Measurements from ENCODE around the gene LNX2. TPM values are rescaled to one million over a fixed set of nuclear protein-coding genes. Genes with fewer than 3 reads are reported as not detected.

The LNX2 gene
- total RNA-seq, 2 experiments from 2014 or later = 8.0 to 8.1 TPM

DNA sequence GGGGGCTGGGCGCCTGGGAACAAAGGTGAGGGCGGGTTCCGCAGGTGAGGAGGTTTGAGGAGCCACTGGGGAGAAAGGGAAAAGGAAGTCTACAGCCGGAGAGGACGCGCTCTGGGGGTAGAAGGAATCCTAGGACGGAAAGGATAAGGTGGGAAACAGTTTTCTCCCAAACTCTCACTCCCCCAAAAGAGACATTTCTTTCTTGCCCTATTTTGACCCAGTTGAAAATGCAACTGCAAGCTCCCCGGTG lies 712 bp upstream of the LNX2 start:
- Mint-ChIP-seq H3K4me3 (peak overlapping the region; percentile 94), H3K27ac (peak overlapping the region; percentile 94), H3K9me3 (no peaks in the 10 kb centered on the region), H3K36me3 (ENCODE audit: low read depth) (peaks cover 37% of the 10 kb centered on the region), H3K27me3 (no peaks in the 10 kb centered on the region), H3K4me1 (peaks cover 57% of the 10 kb centered on the region)
- ChIA-PET CTCF (interaction anchor here (0.9 to 3.8 kb wide), 14 partner anchors 14 to 490 kb away, joined by 3 to 15 read pairs (median 3); partner anchors contain the start of gene MTIF3), POLR2A (interaction anchor here (0.6 to 4.6 kb wide), 23 partner anchors 10 to 517 kb away, joined by 3 to 76 read pairs (median 4); partner anchors contain the start of genes GTF3A, MTIF3, PAN3 and RPL21)
- DNase-seq = no peak

DNA sequence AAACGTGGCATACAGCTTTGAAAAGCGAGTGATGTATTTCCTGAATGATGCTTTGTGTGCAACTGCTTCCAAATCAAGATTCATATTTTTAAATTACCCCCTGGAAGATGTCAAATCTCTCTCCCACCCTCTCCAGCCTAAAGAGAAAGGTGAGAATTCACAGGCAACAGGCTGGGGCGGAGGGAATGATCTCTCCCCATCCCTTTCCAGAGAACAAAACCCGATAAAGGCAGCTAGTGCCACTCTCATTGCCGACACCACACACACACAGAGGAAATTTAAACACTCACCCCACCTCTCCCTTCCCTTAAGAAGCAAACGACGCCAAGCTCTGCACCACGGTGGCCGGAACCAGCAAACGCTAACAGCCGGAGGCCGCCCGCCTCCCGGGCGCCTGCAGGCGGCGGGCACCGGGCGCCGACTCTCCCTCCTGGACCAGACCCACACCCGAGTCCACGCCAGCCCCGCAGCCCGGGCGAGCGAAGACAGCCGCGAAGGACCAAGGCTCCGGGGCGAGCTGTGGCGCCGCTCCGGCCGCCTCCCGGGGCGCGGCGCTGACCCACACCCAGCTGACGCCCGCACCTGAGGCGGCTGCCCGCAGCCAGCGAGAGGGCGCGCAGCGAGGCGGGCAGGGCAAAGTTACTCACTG lies 477 bp downstream of the LNX2 start:
- H3K9me3 Mint-ChIP-seq = peaks cover 2% of the 10 kb centered on the region
- POLR2A ChIA-PET = interaction anchor here (1.0 to 4.6 kb wide), 21 partner anchors 9 to 1040 kb away, joined by 3 to 76 read pairs (median 5); partner anchors contain the start of genes GTF3A, MTIF3, PAN3 and RPL21
- CTCF ChIA-PET = interaction anchor here (0.9 to 3.8 kb wide), 13 partner anchors 13 to 258 kb away, joined by 3 to 15 read pairs (median 4); no protein-coding TSS in a partner anchor
- peak overlapping the region; percentile 94 for H3K4me3 Mint-ChIP-seq
- H3K4me1 Mint-ChIP-seq = peaks cover 45% of the 10 kb centered on the region
- DNase-seq = peak; percentile 53
- H3K27ac Mint-ChIP-seq = peak overlapping the region; percentile 87
- no peaks in the 10 kb centered on the region for H3K27me3 Mint-ChIP-seq
- H3K36me3 Mint-ChIP-seq (ENCODE audit: low read depth) = peaks cover 34% of the 10 kb centered on the region

DNA sequence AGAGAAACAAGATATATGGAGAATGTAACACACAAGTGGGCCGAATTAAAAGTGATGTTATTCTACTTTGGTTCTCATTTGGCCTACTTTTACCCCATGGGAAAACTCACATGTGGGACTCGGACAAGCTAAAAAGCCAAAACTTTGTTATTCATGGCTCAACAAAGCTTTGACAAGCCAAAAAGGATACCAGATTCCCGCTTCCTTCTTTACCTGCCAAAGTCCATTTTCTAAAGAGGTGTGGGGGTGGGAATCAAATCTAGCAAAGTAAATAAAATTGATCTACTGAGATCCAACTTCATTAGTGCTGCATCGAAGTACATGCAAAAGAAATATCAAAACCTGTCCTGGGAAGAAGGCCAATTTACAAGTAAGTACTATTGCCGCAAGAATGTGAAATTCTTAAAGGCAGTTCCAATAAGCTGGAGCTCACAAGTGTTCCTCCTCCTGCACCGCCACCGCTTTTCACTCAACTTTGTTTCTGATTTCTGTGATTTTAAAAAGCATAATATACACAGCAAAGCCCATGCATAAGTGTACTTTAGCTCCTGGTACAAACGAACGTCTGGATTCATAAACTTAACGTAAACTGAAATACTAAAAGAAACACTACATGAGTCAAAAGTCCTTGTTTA lies 1.1 kb downstream of the LNX2 start:
- Mint-ChIP-seq H3K27me3 (no peaks in the 10 kb centered on the region), H3K9me3 (peaks cover 6% of the 10 kb centered on the region), H3K4me1 (peaks cover 42% of the 10 kb centered on the region), H3K4me3 (peak overlapping the region; percentile 94), H3K36me3 (ENCODE audit: low read depth) (peaks cover 36% of the 10 kb centered on the region), H3K27ac (peak overlapping the region; percentile 87)
- POLR2A ChIA-PET = interaction anchor here (1.0 to 4.6 kb wide), 6 partner anchors 20 to 1040 kb away, joined by 3 to 76 read pairs (median 6); partner anchors contain the start of genes GTF3A, MTIF3 and PAN3
- CTCF ChIA-PET = interaction anchor here (1.2 to 3.8 kb wide), 5 partner anchors 20 to 257 kb away, joined by 3 to 15 read pairs (median 5); no protein-coding TSS in a partner anchor
- DNase-seq = no peak

DNA sequence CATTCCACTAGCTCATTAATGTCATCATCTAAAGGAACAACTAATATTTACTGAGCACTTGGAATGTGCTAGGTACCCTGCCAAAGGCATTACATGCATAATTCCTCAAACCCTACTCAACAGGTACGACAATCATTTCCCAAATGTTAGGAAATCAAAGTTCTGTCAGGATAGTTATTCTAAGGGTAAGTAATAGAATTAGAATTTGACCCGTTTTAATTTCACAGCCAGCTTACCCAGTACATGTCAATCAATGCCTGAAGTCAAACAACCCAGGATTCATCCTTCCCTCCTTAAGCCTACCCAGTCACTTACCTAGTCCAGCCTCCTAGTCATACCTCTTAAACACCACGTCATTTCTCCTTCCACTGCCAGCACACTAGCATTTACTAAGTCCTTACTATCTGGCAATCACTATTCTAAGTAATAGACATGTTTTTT lies 2.4 kb downstream of the LNX2 start:
- DNase-seq = no peak
- peaks cover 7% of the 10 kb centered on the region for H3K9me3 Mint-ChIP-seq
- H3K36me3 Mint-ChIP-seq (ENCODE audit: low read depth) = peaks cover 26% of the 10 kb centered on the region
- H3K27me3 Mint-ChIP-seq = no peaks in the 10 kb centered on the region
- H3K27ac Mint-ChIP-seq = no peak overlapping the region
- peaks cover 30% of the 10 kb centered on the region for H3K4me1 Mint-ChIP-seq
- CTCF ChIA-PET = interaction anchor here (0.6 to 3.8 kb wide), 3 partner anchors 130 to 256 kb away, joined by 4 to 15 read pairs (median 5); no protein-coding TSS in a partner anchor
- H3K4me3 Mint-ChIP-seq = no peak overlapping the region
- POLR2A ChIA-PET = interaction anchor here (1.1 kb wide), 1 partner anchor 191 kb away, joined by 3 read pairs; no protein-coding TSS in a partner anchor

DNA sequence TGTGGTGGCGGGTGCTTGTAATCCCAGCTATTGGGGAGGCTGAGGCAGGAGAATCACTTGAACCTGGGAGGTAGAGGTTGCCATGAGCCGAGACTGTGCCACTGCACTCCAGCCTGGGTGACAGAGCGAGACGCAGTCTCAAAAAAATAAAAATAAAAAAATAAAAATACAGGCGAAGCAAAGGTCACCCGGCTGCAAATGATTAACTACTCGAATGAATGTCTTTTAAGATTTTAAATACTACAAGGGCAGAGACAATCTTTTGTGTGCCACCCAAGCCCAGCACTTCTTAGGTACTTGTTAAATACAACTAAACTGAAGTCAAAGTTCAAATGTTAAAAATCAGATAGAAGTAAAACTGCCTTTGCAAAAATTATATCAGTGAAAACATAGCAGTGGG lies 6.7 kb downstream of the LNX2 start:
- ChIA-PET POLR2A (no interaction called here), CTCF (no interaction called here)
- Mint-ChIP-seq H3K27ac (no peak overlapping the region), H3K4me1 (peaks cover 13% of the 10 kb centered on the region), H3K27me3 (no peaks in the 10 kb centered on the region), H3K9me3 (peaks cover 7% of the 10 kb centered on the region), H3K36me3 (ENCODE audit: low read depth) (peaks cover 18% of the 10 kb centered on the region), H3K4me3 (no peak overlapping the region)
- DNase-seq = no peak

DNA sequence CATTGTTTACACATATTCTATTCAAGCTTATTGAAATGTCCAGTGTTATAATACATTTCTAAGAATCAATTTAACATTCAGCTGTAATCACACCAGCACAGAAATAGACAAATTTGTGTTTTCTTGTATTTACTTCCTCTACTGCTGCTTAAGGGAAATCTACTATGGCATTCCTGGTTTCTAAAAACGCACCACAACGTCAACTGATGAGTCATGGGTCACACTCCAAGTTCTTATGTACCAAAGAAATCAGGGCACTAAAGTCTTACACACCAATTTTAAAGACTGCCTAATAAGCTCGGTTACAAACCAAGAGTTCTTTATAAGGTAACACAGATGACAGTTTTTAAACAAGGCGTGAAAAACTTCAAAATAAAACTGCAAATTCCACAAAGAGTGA lies 13.2 kb downstream of the LNX2 start:
- ChIA-PET CTCF (no interaction called here), POLR2A (interaction anchor here (1.3 kb wide), 1 partner anchor 13 kb away, joined by 5 read pairs; the partner anchor contains the start of gene LNX2)
- Mint-ChIP-seq H3K27me3 (no peaks in the 10 kb centered on the region), H3K9me3 (no peaks in the 10 kb centered on the region), H3K4me1 (peaks cover 6% of the 10 kb centered on the region), H3K27ac (no peak overlapping the region), H3K4me3 (no peak overlapping the region), H3K36me3 (ENCODE audit: low read depth) (no peaks in the 10 kb centered on the region)
- DNase-seq = no peak

DNA sequence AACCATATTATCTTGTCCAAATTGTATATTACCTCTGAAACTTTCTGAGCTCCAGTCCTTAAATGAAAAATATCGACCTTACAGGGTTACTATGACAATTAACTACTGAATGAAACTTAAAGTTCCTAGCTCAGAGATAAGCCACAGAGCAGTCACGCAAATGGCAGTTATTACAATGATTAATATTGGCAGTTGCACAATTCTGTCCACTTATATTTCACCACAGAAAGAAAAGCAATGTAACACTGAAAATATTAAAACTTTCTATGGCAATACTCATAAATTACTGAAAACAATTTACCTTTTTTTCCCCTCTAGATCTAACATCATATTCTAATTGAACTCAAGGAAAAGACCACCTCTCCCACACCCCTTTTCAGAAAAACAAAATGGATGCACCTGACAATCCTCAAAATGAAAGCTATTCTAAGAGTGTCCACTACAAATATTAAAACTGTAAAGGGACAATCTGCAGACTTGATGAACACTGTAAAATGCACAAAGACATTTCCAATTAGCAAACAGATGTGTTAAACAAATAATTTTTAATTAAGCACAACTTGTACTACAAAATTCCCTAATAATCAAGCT lies 14.6 kb downstream of the LNX2 start:
- no peak for DNase-seq
- POLR2A ChIA-PET = no interaction called here
- Mint-ChIP-seq H3K27ac (no peak overlapping the region), H3K4me1 (peaks cover 6% of the 10 kb centered on the region), H3K36me3 (ENCODE audit: low read depth) (no peaks in the 10 kb centered on the region), H3K9me3 (no peaks in the 10 kb centered on the region), H3K27me3 (no peaks in the 10 kb centered on the region), H3K4me3 (no peak overlapping the region)
- CTCF ChIA-PET = no interaction called here

DNA sequence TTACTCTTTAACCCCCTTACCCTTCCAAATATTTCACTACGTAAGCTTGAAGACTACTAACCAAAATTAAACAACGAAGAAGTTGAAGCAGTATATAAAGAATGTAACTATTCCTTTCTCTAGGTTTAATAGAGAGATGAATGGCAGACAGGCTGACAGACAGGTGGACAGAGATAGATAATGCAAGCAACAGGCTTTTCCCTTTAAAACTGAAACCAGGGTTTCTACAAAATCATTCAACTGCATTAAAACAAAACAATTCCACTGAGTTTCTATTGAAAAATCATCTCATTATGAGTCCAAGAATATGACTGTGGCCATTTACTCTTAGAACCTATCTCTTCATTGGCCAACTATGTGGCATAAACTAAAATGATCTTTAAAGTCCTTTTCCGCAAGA lies 15.2 kb downstream of the LNX2 start:
- Mint-ChIP-seq H3K4me1 (peaks cover 6% of the 10 kb centered on the region), H3K27ac (no peak overlapping the region), H3K27me3 (no peaks in the 10 kb centered on the region), H3K36me3 (ENCODE audit: low read depth) (no peaks in the 10 kb centered on the region), H3K9me3 (no peaks in the 10 kb centered on the region), H3K4me3 (no peak overlapping the region)
- CTCF ChIA-PET = no interaction called here
- no peak for DNase-seq
- POLR2A ChIA-PET = no interaction called here

DNA sequence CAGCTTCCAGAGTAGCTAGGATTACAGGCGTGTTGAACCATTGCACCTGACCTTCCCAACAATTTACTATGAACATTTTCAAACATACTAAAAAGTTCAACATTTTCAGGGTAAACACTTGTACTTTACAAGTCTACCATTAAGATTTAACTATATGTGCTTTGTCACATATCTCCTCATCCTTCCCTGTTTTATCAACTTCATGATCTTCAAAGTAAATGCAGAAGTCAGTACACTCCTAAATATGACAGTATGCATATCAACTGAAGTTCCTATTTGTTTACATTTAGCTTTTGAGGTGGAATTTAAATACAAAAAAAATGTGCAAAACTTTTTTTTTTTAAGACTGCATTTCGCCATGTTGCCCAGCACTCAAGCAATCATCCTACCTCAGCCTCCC lies 18.5 kb downstream of the LNX2 start:
- no peak for DNase-seq
- no peak overlapping the region for H3K4me3 Mint-ChIP-seq
- POLR2A ChIA-PET = interaction anchor here (0.7 kb wide), 1 partner anchor 11 kb away, joined by 3 read pairs; no protein-coding TSS in a partner anchor
- no peaks in the 10 kb centered on the region for H3K4me1 Mint-ChIP-seq
- no peaks in the 10 kb centered on the region for H3K27me3 Mint-ChIP-seq
- CTCF ChIA-PET = no interaction called here
- no peaks in the 10 kb centered on the region for H3K9me3 Mint-ChIP-seq
- no peaks in the 10 kb centered on the region for H3K36me3 Mint-ChIP-seq (ENCODE audit: low read depth)
- H3K27ac Mint-ChIP-seq = no peak overlapping the region

DNA sequence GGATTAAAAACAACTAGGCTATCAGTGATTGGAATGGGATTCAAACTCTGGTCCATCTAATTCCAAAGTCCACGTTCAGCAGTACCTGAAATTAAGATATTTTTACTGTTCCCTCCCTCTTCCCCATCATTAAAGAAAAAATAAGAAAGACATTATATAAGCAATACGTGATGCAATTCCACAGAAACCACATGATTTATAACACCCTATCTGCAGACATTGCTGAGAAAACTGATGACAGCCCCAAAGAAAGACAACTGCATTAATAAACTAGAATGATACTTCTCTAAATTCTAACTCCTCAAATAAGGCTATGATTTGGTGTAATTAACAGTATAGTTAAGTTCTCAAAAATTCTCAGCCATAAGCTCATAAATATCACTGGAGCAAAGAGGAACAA lies 19.1 kb downstream of the LNX2 start:
- H3K36me3 Mint-ChIP-seq (ENCODE audit: low read depth) = no peaks in the 10 kb centered on the region
- no peaks in the 10 kb centered on the region for H3K27me3 Mint-ChIP-seq
- ChIA-PET POLR2A (no interaction called here), CTCF (no interaction called here)
- H3K4me1 Mint-ChIP-seq = no peaks in the 10 kb centered on the region
- no peaks in the 10 kb centered on the region for H3K9me3 Mint-ChIP-seq
- DNase-seq = no peak
- H3K4me3 Mint-ChIP-seq = no peak overlapping the region
- H3K27ac Mint-ChIP-seq = no peak overlapping the region

DNA sequence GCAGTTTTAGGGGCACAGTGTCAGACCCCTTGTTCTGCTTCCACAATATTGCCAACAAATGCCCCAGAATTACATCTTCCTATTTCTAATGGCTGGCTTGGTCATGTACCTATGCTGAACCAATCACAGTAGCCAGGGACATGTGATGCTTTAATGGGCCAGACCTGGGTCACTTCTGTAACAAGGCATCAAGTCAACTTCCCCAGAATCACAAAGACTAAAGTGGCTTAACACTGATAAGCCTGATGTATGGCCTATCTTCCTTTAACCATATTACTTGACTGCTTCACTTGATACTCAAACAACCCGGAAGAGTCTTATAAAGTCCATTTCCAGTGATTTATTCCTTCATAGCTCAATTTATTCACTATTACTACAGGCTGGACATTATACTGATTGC lies 19.6 kb downstream of the LNX2 start:
- CTCF ChIA-PET = no interaction called here
- Mint-ChIP-seq H3K27ac (no peak overlapping the region), H3K4me3 (no peak overlapping the region), H3K9me3 (no peaks in the 10 kb centered on the region), H3K36me3 (ENCODE audit: low read depth) (no peaks in the 10 kb centered on the region), H3K4me1 (no peaks in the 10 kb centered on the region), H3K27me3 (no peaks in the 10 kb centered on the region)
- DNase-seq = no peak
- POLR2A ChIA-PET = no interaction called here

DNA sequence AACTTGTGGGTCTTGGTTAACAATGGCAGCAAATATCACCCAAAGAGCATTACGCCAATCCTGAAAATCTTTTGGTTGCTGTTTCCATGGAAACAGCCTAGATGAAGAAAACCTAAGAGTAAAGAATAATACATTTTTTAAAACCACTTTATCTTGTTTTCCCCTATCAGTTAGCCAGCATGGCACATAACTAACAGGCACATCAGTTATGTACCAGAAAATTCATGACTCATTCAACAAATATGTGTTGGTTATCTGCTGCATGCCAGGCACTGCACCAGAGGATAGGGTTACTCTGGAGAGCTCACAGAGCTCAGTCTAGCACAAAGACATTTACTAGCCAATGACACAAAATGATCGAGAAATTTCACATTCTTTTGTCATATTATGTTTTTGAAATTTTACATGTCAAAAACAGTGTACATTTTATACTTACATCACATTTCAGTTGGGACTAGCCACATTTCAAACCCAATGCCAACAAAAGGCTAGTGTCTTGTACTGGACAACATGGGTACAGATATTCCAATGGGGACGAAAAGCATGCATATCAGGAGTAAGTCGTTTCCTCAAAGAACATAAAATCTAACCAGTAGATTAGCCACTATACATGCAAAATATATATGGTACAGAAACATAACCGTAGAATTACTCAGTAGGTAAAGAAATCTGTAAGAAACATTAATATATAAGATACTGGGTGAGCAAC lies 20.3 kb downstream of the LNX2 start:
- ChIA-PET CTCF (no interaction called here), POLR2A (no interaction called here)
- Mint-ChIP-seq H3K9me3 (no peaks in the 10 kb centered on the region), H3K27me3 (no peaks in the 10 kb centered on the region), H3K4me1 (no peaks in the 10 kb centered on the region), H3K4me3 (no peak overlapping the region), H3K27ac (no peak overlapping the region), H3K36me3 (ENCODE audit: low read depth) (no peaks in the 10 kb centered on the region)
- DNase-seq = no peak

DNA sequence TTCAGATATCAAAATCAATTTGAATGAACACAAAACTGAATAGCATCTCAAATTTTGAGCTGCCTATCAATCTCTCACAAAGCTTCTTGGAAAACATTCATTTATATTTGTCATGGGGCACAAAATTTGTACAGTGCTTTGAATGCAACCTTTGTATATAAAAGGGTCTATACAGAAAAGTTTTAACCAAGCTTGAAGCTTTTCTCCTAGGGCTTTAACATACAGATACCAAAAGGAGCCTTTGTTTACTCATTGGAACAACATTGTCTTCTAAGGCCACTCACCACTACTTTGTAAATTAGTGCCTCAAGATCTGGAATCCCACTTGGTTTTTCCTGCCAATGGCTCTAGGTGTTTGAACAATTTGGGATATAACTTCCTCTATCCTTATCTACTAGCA lies 21.2 kb downstream of the LNX2 start:
- Mint-ChIP-seq H3K27me3 (no peaks in the 10 kb centered on the region), H3K4me3 (no peak overlapping the region), H3K4me1 (no peaks in the 10 kb centered on the region), H3K36me3 (ENCODE audit: low read depth) (no peaks in the 10 kb centered on the region), H3K9me3 (no peaks in the 10 kb centered on the region), H3K27ac (no peak overlapping the region)
- ChIA-PET CTCF (interaction anchor here (1.1 kb wide), 1 partner anchor 21 kb away, joined by 5 read pairs; the partner anchor contains the start of gene LNX2), POLR2A (no interaction called here)
- no peak for DNase-seq

All from activated CD4-positive, alpha-beta memory T cell treated with anti-CD3 and anti-CD28 coated beads, Interleukin-2, amount 10 ng/mL, durations not matched to agents 7 days and 5 days (primary cell).